ENCODE measurements around the gene GRIP1.

Gene GRIP1

DNA sequence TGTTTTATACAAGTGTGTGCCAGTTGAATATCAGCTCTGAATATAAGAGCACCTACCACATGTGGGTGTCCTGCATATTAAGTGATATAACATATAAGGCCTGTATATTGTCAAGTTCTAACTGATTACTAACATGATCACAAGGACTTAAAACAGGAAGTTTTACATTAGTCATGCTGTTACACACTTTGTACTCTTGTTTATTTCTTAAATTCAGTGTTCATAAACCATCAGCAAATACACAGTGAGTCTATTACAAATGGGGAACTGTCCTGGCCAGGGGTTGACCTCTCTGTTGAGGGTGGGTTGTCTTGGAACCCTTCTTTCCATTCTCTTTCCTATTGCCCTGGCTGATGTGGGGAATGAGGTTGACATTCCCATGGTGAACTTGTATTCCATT is 357.4 kb downstream of the GRIP1 start:
- no peak overlapping the region for H3K4me3 Mint-ChIP-seq
- H3K36me3 Mint-ChIP-seq (ENCODE audit: low read depth): peaks cover 48% of the 10 kb centered on the region
- H3K9me3 Mint-ChIP-seq: no peaks in the 10 kb centered on the region
- no peaks in the 10 kb centered on the region for H3K4me1 Mint-ChIP-seq
- TF ChIP-seq, protein P1, sequence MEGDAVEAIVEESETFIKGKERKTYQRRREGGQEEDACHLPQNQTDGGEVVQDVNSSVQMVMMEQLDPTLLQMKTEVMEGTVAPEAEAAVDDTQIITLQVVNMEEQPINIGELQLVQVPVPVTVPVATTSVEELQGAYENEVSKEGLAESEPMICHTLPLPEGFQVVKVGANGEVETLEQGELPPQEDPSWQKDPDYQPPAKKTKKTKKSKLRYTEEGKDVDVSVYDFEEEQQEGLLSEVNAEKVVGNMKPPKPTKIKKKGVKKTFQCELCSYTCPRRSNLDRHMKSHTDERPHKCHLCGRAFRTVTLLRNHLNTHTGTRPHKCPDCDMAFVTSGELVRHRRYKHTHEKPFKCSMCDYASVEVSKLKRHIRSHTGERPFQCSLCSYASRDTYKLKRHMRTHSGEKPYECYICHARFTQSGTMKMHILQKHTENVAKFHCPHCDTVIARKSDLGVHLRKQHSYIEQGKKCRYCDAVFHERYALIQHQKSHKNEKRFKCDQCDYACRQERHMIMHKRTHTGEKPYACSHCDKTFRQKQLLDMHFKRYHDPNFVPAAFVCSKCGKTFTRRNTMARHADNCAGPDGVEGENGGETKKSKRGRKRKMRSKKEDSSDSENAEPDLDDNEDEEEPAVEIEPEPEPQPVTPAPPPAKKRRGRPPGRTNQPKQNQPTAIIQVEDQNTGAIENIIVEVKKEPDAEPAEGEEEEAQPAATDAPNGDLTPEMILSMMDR (IDR thresholded peaks at IDR 0.05; ENCODE audit: unreplicated experiment in 3 of 3): no peak
- no peaks in the 10 kb centered on the region for H3K27me3 Mint-ChIP-seq (ENCODE audit: low read depth)
- H3K27ac Mint-ChIP-seq: no peak overlapping the region

DNA sequence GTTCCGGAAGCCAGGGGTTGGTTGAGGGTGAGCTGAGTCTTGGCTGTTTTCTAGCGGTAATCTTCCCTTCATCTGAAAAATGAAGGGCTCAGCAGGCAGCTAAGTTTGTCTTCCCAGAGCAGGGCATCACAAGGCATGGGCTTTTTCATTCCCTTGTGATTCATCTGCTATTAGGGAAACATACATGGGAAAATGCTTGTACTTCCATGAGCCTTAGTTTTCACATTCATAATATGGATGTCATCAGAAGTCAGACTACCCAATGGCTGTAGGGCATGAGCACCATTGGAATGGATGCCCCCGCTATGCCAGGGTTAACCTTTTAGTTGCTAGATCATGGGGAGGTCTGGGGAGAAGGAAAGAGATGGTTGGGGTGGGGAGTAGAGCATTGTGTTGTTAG is 357.9 kb downstream of the GRIP1 start:
- Mint-ChIP-seq H3K36me3 (ENCODE audit: low read depth) (peaks cover 48% of the 10 kb centered on the region), H3K27me3 (ENCODE audit: low read depth) (no peaks in the 10 kb centered on the region), H3K27ac (no peak overlapping the region), H3K9me3 (no peaks in the 10 kb centered on the region), H3K4me1 (no peaks in the 10 kb centered on the region), H3K4me3 (no peak overlapping the region)
- TF ChIP-seq, protein P1 (IDR thresholded peaks at IDR 0.05; ENCODE audit: unreplicated experiment in 3 of 3): no peak

DNA sequence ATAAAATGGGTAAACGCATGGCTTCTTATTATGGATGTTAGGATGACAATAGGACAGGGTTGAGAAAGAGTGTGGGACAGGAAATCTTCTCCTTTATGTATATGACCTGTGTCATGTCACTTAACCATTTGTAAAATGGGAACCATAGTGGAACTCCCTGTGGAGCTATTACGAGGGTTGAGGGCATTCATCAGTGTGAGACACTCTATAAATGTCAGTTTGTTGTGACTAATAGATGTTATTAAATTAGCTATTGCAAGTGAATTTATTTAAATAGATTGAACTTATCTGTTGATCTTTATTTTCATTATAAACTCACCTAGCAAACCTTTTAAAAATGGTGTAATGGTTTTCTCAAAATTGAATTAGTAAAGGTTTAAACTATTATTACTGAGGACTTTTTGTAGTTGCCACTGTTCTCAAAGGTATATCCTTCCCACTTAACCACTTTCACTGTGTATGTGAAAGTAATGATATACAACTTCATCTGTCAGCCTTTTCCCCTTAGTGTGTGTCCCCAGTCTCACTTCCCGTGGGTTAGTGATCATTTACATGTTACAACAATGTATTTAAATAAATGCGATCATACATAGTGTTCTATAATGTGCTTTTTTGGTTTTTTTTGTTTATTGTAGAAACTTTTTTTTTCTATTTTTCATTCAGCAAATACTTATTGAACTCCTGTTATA is 359.5 kb downstream of the GRIP1 start:
- Mint-ChIP-seq H3K4me1 (no peaks in the 10 kb centered on the region), H3K9me3 (no peaks in the 10 kb centered on the region), H3K27ac (no peak overlapping the region), H3K27me3 (ENCODE audit: low read depth) (no peaks in the 10 kb centered on the region), H3K36me3 (ENCODE audit: low read depth) (peaks cover 40% of the 10 kb centered on the region), H3K4me3 (no peak overlapping the region)
- TF ChIP-seq, protein P1 (IDR thresholded peaks at IDR 0.05; ENCODE audit: unreplicated experiment in 3 of 3): no peak

DNA sequence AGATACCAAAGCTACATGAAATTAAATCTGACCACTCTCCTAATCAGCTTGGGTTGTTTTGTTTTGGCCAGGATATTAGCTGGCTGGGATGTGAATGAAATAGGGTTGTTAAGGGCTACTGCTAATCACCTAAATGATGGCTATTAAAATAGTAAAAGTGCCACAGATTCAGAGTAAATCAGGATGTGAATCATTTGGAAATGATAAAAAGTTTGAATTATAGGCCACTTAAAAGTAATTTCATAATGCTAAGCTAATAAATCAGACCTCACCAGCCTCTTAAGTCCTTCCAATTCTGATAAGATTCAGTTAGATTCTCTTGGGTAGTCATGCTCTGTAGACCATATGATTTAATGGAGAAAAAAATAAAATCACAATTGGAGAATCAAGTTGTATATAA is 364.6 kb downstream of the GRIP1 start:
- no peak overlapping the region for H3K4me3 Mint-ChIP-seq
- TF ChIP-seq, protein P1 (IDR thresholded peaks at IDR 0.05; ENCODE audit: unreplicated experiment in 3 of 3): no peak
- H3K27me3 Mint-ChIP-seq (ENCODE audit: low read depth): no peaks in the 10 kb centered on the region
- H3K9me3 Mint-ChIP-seq: no peaks in the 10 kb centered on the region
- H3K27ac Mint-ChIP-seq: peak overlapping the region in 2 of 3 experiments; percentile 35 to 64
- H3K36me3 Mint-ChIP-seq (ENCODE audit: low read depth): peaks cover 48% of the 10 kb centered on the region
- peaks cover 5% of the 10 kb centered on the region for H3K4me1 Mint-ChIP-seq

DNA sequence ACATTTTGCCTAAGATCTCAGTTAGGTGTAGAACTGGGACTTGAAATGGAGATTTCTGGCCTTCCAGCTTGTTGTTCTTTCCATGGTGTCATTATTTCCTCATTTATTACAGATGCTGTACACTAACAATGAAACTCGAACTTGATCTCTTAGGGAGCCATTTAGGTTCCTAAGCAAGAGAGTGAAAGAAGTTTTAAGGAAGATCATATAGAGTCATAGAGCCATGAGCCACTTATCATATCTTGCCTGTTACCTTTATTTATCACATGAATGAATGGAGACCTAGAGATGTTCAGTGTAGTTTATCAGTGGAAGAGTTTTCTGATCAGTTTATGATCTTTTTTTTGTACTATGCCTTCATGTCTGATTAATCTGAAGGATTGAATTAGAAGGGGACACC is 366.7 kb downstream of the GRIP1 start:
- no peaks in the 10 kb centered on the region for H3K9me3 Mint-ChIP-seq
- no peak overlapping the region for H3K4me3 Mint-ChIP-seq
- no peak overlapping the region for H3K27ac Mint-ChIP-seq
- TF ChIP-seq, protein P1 (IDR thresholded peaks at IDR 0.05; ENCODE audit: unreplicated experiment in 3 of 3): no peak
- H3K27me3 Mint-ChIP-seq (ENCODE audit: low read depth): no peaks in the 10 kb centered on the region
- peaks cover 5% of the 10 kb centered on the region for H3K4me1 Mint-ChIP-seq
- H3K36me3 Mint-ChIP-seq (ENCODE audit: low read depth): peaks cover 48% of the 10 kb centered on the region

DNA sequence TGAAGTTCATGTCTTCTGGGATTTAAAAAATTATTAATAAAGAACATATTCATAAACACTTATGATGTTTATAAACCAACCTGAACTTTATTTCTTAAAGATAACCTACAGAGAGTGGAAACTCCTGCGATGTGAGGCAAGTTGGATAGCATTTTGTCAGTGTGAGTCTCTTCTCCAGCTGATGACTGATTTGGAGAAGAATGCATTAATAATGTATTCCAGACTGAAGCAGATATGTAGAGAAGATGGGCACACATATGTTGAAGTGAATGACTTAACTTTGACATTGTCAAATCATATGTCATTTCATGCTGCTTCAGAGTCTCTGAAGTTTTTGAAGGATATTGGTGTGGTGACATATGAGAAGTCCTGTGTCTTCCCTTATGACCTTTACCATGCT is 369.3 kb downstream of the GRIP1 start:
- TF ChIP-seq, protein P1 (IDR thresholded peaks at IDR 0.05; ENCODE audit: unreplicated experiment in 3 of 3): no peak
- no peak overlapping the region for H3K27ac Mint-ChIP-seq
- no peaks in the 10 kb centered on the region for H3K27me3 Mint-ChIP-seq (ENCODE audit: low read depth)
- peaks cover 5% of the 10 kb centered on the region for H3K4me1 Mint-ChIP-seq
- H3K4me3 Mint-ChIP-seq: no peak overlapping the region
- H3K36me3 Mint-ChIP-seq (ENCODE audit: low read depth): peaks cover 46% of the 10 kb centered on the region
- H3K9me3 Mint-ChIP-seq: no peaks in the 10 kb centered on the region

Measured in nephron (organoid).